Fibroblast of villous mesenchyme (primary cell): ENCODE results near the gene GRIN3B. TPM values are rescaled to one million over a fixed set of nuclear protein-coding genes. Genes with fewer than 3 reads are reported as not detected.
A peak's percentile ranks its signal among the peaks of the same experiment; 100 is the strongest.

ENCODE experiments used
- DNase-seq: peaks from one replicate; pipeline ENCODE4 v3.0.0-alpha.2; 2010; ENCODE audit warnings: low read depth
- H3K4me3 ChIP-seq: 2 replicates; pipeline ENCODE4 v1.5.1; 2011; ENCODE audit warnings: low read depth, mild to moderate bottlenecking, low read length
- total RNA-seq: library from RNA; depleted of rRNA; stranded (reverse); fragments of >200 nt; gene quantifications from 2 replicates; pipeline ENCODE4 v1.2.3, GENCODE V29; 2012
- TF ChIP-seq, protein P1 (sequence below): IDR thresholded peaks from 2 replicates; pipeline ENCODE4 v1.5.1; 2012; ENCODE audit warnings: low read depth, mild to moderate bottlenecking, low read length; ENCODE audit not compliant: insufficient read depth

The GRIN3B gene, protein sequence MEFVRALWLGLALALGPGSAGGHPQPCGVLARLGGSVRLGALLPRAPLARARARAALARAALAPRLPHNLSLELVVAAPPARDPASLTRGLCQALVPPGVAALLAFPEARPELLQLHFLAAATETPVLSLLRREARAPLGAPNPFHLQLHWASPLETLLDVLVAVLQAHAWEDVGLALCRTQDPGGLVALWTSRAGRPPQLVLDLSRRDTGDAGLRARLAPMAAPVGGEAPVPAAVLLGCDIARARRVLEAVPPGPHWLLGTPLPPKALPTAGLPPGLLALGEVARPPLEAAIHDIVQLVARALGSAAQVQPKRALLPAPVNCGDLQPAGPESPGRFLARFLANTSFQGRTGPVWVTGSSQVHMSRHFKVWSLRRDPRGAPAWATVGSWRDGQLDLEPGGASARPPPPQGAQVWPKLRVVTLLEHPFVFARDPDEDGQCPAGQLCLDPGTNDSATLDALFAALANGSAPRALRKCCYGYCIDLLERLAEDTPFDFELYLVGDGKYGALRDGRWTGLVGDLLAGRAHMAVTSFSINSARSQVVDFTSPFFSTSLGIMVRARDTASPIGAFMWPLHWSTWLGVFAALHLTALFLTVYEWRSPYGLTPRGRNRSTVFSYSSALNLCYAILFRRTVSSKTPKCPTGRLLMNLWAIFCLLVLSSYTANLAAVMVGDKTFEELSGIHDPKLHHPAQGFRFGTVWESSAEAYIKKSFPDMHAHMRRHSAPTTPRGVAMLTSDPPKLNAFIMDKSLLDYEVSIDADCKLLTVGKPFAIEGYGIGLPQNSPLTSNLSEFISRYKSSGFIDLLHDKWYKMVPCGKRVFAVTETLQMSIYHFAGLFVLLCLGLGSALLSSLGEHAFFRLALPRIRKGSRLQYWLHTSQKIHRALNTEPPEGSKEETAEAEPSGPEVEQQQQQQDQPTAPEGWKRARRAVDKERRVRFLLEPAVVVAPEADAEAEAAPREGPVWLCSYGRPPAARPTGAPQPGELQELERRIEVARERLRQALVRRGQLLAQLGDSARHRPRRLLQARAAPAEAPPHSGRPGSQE
- total RNA-seq: under 0.01 TPM in 2 replicates

DNA sequence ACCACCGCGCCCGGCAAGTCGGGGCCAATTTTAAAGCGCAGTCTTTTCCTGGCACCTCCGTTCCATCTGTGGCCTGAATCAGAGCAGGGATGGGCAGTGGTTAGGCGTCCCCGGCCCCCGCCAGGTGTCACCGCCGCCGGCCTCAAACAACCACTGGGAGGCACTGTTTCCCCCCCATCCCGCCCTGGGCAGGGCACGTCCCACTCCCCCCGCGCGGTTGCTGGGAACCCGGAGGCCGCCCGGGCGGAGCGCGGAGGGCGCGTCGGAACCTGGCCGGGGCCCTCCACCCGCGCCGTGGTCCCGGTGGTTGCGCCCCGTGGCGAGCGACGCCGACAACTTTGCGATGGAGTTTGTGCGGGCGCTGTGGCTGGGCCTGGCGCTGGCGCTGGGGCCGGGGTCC is at the start of gene GRIN3B:
Gene GRIN3B, plus strand, starts transcription at position 325 of the 400 bp plus-strand sequence. Its CDS starts 19 bp downstream, at position 344.
- TF ChIP-seq, protein P1, sequence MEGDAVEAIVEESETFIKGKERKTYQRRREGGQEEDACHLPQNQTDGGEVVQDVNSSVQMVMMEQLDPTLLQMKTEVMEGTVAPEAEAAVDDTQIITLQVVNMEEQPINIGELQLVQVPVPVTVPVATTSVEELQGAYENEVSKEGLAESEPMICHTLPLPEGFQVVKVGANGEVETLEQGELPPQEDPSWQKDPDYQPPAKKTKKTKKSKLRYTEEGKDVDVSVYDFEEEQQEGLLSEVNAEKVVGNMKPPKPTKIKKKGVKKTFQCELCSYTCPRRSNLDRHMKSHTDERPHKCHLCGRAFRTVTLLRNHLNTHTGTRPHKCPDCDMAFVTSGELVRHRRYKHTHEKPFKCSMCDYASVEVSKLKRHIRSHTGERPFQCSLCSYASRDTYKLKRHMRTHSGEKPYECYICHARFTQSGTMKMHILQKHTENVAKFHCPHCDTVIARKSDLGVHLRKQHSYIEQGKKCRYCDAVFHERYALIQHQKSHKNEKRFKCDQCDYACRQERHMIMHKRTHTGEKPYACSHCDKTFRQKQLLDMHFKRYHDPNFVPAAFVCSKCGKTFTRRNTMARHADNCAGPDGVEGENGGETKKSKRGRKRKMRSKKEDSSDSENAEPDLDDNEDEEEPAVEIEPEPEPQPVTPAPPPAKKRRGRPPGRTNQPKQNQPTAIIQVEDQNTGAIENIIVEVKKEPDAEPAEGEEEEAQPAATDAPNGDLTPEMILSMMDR: peak; percentile 43
- H3K4me3 ChIP-seq: peak within 1 kb of the TSS; percentile 25
- peak; percentile 45 for DNase-seq

DNA sequence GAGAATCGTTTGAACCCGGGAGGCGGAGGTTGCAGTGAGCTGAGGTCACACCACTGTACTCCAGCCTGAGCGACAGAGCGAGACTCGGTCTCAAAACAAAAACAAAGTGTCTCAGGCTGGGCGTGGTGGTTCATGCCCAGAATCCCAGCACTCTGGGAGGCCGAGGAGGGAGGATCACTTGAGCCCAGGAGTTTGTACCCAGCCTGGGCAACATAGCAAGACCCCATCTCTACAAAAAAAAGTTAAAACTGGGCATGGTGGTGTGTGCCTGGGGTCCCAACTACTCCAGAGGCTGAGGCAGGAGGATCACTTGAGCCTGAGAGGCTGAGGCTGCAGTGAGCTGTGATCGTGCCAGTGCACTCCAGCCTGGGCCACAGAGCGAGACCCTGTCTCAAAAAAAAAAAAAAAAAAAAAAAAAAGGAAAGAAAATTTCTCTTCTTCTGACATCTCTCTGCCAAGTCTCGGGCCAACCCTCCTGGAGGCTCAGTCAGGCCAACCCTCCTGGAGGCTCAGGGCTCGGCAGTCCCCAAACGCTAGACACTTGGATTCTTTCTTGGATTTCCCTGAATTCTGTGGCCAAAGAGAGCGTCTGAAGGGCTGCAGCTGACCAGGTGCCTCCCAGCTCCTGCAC is 48.1 kb upstream of the GRIN3B start:
- DNase-seq: no peak
- H3K4me3 ChIP-seq: peak overlapping the region; percentile 41
- TF ChIP-seq, protein P1: no peak

DNA sequence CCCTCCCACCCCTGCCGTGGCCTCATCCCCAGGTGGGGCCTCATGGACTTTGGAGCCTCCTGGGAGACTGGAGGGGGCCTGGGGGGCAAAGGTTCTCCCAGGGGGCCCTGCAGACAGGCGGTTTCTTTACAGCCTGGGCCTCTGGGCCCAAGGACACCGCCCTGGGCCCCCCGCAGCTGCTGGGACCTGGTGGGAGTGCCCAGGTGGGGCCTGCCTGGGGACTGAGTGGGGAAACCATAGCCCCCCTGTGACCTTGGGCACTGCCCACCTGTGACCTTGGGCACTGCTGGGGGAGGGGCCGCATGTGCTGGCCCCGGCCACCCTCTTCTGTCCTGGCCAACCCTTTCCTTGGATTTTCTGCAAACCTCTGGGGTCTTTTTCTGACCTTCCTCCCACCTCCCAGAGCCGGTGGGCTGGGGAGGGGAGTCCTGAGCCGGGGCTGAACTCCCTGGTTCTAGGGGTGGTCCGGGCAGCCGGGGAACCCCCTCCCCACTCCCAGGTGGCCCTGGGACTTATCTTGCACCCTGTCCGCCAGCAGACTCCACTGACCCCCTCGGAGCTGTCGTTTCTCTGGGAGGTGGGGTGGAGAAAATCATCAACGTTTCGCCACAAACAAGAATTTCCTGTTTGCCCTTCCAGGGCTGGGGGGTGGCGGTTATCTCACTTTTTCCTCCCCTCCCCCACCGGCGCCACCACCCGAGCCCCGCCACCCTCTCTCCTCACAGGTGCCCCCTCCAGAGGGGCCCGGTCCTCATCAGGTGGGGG is 47.4 kb upstream of the GRIN3B start:
- DNase-seq: peak; percentile 59
- peak overlapping the region; percentile 41 for H3K4me3 ChIP-seq
- TF ChIP-seq, protein P1: no peak

DNA sequence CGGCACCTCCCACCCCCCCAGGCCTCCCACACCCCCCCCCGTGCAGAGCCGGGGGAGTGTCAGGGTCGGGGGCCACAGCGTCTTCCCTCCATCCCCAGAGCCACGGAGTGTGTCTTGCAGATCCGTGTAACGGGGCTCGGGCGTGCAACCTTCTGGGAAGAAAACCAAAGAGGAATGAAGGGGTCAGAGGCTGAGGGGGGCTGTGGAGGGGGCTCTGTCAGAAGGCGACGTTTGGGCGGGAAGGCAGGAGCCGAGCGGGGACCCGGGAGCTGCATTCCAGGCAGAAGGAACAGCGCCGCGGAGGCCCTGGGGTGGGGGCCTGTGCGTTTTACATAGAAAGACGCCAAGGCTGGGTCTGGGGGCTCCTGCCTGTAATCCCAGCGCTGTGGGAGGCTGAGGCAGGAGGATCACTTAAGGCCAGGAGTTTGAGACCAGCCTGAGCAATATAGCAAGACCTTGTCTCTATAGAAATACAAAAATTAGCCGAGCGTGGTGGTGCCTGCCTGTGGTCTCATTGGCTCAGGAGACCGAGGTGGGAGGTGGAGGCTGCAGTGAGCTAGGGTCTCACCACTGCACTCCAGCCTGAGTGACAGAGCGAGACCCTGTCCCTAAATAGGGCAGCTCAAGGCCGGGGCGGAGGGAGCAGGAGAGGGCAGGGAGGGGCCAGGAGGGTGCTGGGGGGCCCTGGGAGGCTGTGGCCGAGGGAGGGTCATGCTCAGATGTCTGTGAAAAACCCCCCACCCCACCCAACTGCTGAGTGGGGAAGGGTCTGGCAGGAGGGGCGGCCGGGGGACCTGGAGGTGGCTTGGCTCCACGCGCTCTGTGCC is 46.6 kb upstream of the GRIN3B start:
- DNase-seq: no peak
- peak overlapping the region; percentile 41 for H3K4me3 ChIP-seq
- TF ChIP-seq, protein P1: no peak

DNA sequence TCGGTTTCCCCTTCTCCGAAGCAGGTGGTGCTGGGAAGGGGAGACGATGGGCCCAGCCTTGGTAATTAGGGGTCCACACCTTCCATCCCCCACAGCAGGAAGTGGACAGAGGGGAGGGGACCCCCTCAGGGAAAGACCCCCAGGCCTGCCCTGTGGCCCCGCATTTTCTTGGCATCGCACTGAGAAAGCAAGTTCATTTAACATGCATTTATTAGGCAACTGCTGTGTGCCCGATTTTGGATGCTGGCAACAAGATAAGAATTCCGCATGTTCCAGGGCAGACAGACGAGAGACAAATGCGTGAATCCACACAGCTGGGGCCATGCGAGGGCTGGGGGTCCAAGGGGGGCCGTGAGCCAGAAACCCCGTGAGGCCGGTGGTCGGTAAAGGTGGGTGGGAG is 45.9 kb upstream of the GRIN3B start:
- DNase-seq: no peak
- TF ChIP-seq, protein P1: no peak
- H3K4me3 ChIP-seq: no peak overlapping the region
